K562 (cell line): ENCODE data around the gene WDHD1.

Experiments
- EZH2 ChIP-seq: IDR thresholded peaks from 2 replicates; pipeline ENCODE4 v1.6.1; 2012; ENCODE audit warnings: low read depth, mild to moderate bottlenecking, inconsistent platforms, low read length, borderline replicate concordance
- FOXM1 ChIP-seq, 2 experiments: fragments of 450-650 bp in 1 of 2; sonication (generic) in 1 of 2; formaldehyde crosslinking in 1 of 2; IDR thresholded peaks; 2 replicates each; pipeline versions ENCODE4 v1.6.1 to v1.9.0; 2017 to 2022; ENCODE audit warnings: low read depth in 2 of 2, mild to moderate bottlenecking in 2 of 2, missing genetic modification reagents in 1 of 2, moderate library complexity in 1 of 2
- MAFK ChIP-seq: IDR thresholded peaks from 2 replicates; pipeline ENCODE4 v1.6.1; 2011; ENCODE audit warnings: low read length, improper control_type of control experiment
- SIRT6 ChIP-seq: IDR thresholded peaks from one replicate; pipeline ENCODE4 v1.6.1; 2012; ENCODE audit warnings: low read depth, mild to moderate bottlenecking, control low read depth, inconsistent platforms, low read length, moderate library complexity
- TAL1 ChIP-seq: fragments of 450-650 bp; IDR thresholded peaks from 2 replicates; pipeline ENCODE4 v1.6.1; 2016; ENCODE audit warnings: mild to moderate bottlenecking
- TCF3 ChIP-seq: sonication (generic); formaldehyde crosslinking; IDR thresholded peaks from 2 replicates; pipeline ENCODE4 v1.4.0; 2020; ENCODE audit warnings: mild to moderate bottlenecking, missing genetic modification reagents
- TEAD1 ChIP-seq, 2 experiments: fragments of 450-650 bp in 1 of 2; sonication (generic) in 1 of 2; formaldehyde crosslinking; IDR thresholded peaks; 2 replicates each; pipeline versions ENCODE4 v1.4.0 to v1.8.0; 2020 to 2022; ENCODE audit warnings: mild to moderate bottlenecking in 2 of 2, missing genetic modification reagents in 1 of 2
- ZNF444 ChIP-seq: fragments of 250-450 bp; sonication (Bioruptor Pico); IDR thresholded peaks from 2 replicates; pipeline ENCODE4 v1.4.0; 2020; ENCODE audit warnings: mild to moderate bottlenecking, moderate library complexity

DNA sequence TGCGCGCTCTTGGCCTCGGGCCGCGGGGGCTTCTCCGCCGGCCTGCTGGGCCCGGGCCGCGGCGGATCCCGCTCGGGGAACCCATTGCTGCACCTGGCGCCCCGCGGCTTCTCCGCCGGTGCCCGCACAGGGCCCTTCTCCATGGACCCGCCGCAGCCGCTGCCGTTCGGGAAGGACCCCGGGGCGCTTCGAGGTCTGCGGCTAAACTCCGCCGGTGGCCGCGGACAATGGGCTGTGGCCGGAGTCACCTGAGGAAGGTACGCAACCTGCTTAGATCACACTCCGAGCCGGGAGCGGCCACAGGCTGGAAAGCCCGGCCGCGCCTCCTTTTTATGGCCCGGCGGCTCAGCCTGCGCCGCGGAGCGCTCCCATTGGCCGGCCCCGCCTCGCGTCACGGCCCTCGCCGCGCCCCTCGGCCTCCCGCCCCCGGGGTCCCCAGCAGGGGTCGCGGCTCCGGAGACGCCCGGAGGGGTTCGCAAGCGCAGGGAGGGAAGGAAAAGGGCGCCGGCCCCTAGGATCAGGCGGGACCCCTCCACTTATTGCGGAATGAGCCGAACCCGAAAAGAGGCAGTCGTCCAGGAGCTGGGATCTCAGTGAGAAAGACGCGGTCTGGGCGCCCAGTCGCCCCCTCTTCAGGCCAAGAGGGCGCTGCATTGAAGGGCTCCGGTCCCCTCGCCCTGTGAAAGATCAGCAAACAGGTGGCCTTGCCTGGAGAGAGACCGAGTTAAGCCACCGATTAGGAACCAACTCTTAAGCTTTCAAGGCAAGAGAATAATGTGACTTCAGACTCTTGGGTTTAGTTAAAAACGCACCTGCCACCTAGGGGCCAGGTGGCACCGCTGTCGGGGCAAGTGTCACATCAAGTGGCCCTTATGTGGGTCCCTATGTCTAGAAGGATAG is 124.1 kb downstream of the WDHD1 start, which contains the start of gene GCH1:
- no peak for TF ChIP-seq EZH2
- no peak for TF ChIP-seq FOXM1 (IDR thresholded peaks at IDR 0.05; ENCODE audit: low read depth)
- no peak for TF ChIP-seq FOXM1 (CRISPR knock-in tag; IDR thresholded peaks at IDR 0.05; ENCODE audit: low read depth)
- no peak for TF ChIP-seq TCF3 (CRISPR knock-in tag)
- TF ChIP-seq TEAD1 (CRISPR knock-in tag; IDR thresholded peaks at IDR 0.05), result no peak
- TF ChIP-seq TAL1, result no peak
- no peak for TF ChIP-seq SIRT6
- no peak for TF ChIP-seq MAFK
- TF ChIP-seq ZNF444 (CRISPR knock-in tag), result no peak
